HepG2 (cell line): ENCODE results near the gene CCSER1. TPM values are rescaled to one million over a fixed set of nuclear protein-coding genes. Genes with fewer than 3 reads are reported as not detected.
A peak's percentile ranks its signal among the peaks of the same experiment; 100 is the strongest.

Experiments
- FOXA3 ChIP-seq: IDR thresholded peaks from 2 replicates; pipeline ENCODE4 v1.6.1; 2016; ENCODE audit warnings: missing genetic modification reagents, missing compliant biosample characterization
- GABPA ChIP-seq, 2 experiments: IDR thresholded peaks; 2 replicates each; pipeline ENCODE4 v1.6.1; 2011 to 2016; ENCODE audit warnings: low read depth in 2 of 2, low read length in 1 of 2, missing biosample characterization in 1 of 2, missing genetic modification characterization in 1 of 2
- HMG20A ChIP-seq: IDR thresholded peaks from 2 replicates; pipeline ENCODE4 v1.6.1; 2016; ENCODE audit warnings: borderline replicate concordance
- HNF4A ChIP-seq: sonication (generic); formaldehyde crosslinking; IDR thresholded peaks from 2 replicates; pipeline ENCODE4 v1.4.0; 2020; ENCODE audit warnings: missing genetic modification reagents
- HOMEZ ChIP-seq: IDR thresholded peaks from 2 replicates; pipeline ENCODE4 v1.6.1; 2016; ENCODE audit warnings: low read depth
- IRX3 ChIP-seq: sonication (generic); formaldehyde crosslinking; IDR thresholded peaks from 2 replicates; pipeline ENCODE4 v1.8.1; 2023; ENCODE audit warnings: mild to moderate bottlenecking, low read depth, missing genetic modification reagents, borderline replicate concordance
- KLF6 ChIP-seq: IDR thresholded peaks from 2 replicates; pipeline ENCODE4 v1.8.0; 2016; ENCODE audit warnings: missing biosample characterization, missing genetic modification reagents
- PAXIP1 ChIP-seq: sonication (generic); formaldehyde crosslinking; conservative IDR thresholded peaks from 2 replicates; pipeline ENCODE4 v1.4.0; 2020; ENCODE audit warnings: mild to moderate bottlenecking, missing genetic modification reagents, moderate library complexity
- PBX3 ChIP-seq: sonication (generic); formaldehyde crosslinking; IDR thresholded peaks from 2 replicates; pipeline ENCODE4 v1.8.1; 2023; ENCODE audit warnings: missing genetic modification reagents, inconsistent platforms, borderline replicate concordance
- PRPF4 ChIP-seq: fragments of 200-400 bp; formaldehyde crosslinking; IDR thresholded peaks from 2 replicates; pipeline ENCODE4 v1.6.1; 2016; ENCODE audit warnings: low read length, low read depth; ENCODE audit not compliant: poor library complexity, severe bottlenecking
- PTBP1 ChIP-seq: fragments of 200-400 bp; formaldehyde crosslinking; IDR thresholded peaks from 2 replicates; pipeline ENCODE4 v1.6.1; 2018; ENCODE audit warnings: low read length, low read depth; ENCODE audit not compliant: poor library complexity, severe bottlenecking
- SOX13 ChIP-seq, 3 experiments: fragments of 450-650 bp in 1 of 3; sonication (generic) in 1 of 3; formaldehyde crosslinking in 1 of 3; IDR thresholded peaks in 2 of 3; conservative IDR thresholded peaks in 1 of 3; 2 replicates each; pipeline versions ENCODE4 v1.5.0 to v1.6.1; 2016 to 2020; ENCODE audit warnings: antibody characterized with exemption in 1 of 3, mild to moderate bottlenecking in 1 of 3, missing compliant biosample characterization in 1 of 3, missing genetic modification reagents in 1 of 3, moderate library complexity in 1 of 3
- ZFX ChIP-seq: sonication (generic); formaldehyde crosslinking; IDR thresholded peaks from 2 replicates; pipeline ENCODE4 v1.4.0; 2020; ENCODE audit warnings: mild to moderate bottlenecking, low read depth, missing genetic modification reagents, moderate library complexity
- ZGPAT ChIP-seq: IDR thresholded peaks from 2 replicates; pipeline ENCODE4 v1.6.1; 2016; ENCODE audit warnings: mild to moderate bottlenecking
- ZNF317 ChIP-seq: sonication (generic); formaldehyde crosslinking; IDR thresholded peaks from 2 replicates; pipeline ENCODE4 v1.5.0; 2020; ENCODE audit warnings: mild to moderate bottlenecking, missing genetic modification reagents
- ZNF331 ChIP-seq: sonication (generic); formaldehyde crosslinking; IDR thresholded peaks from 2 replicates; pipeline ENCODE4 v1.4.0; 2020; ENCODE audit warnings: missing genetic modification reagents
- ZNF784 ChIP-seq: sonication (generic); formaldehyde crosslinking; IDR thresholded peaks from 2 replicates; pipeline ENCODE4 v1.5.1; 2020; ENCODE audit warnings: missing genetic modification reagents, mild to moderate bottlenecking, borderline replicate concordance
- ZNF800 ChIP-seq: sonication (generic); formaldehyde crosslinking; IDR thresholded peaks from 2 replicates; pipeline ENCODE4 v1.4.0; 2020; ENCODE audit warnings: missing genetic modification reagents
- polyA plus RNA-seq, 8 experiments: library from polyadenylated mRNA; depleted of rRNA in 3 of 8; stranded (reverse) in 7 of 8; unstranded in 1 of 8; fragments of >200 nt; fragmentation: Illumina TruSeq in 4 of 8; extraction: Trizol in 4 of 8; gene quantifications; 2 replicates each; pipeline versions ENCODE4 v1.2.1 to v1.2.3, GENCODE V29; 2011 to 2016; ENCODE audit warnings: low read depth in 4 of 8, missing spikeins in 1 of 8, mixed read lengths in 1 of 8; ENCODE audit not compliant: insufficient read depth in 1 of 8
- total RNA-seq, 5 experiments: library from RNA; depleted of rRNA; stranded (reverse); fragments of >200 nt; fragmentation: Illumina TruSeq; extraction: Trizol; gene quantifications; 2 replicates each; pipeline ENCODE4 v1.2.3, GENCODE V29; 2016; ENCODE audit warnings: low read depth in 1 of 5

CCSER1 gene
- total and polyA plus RNA-seq, 2 of the 13 experiments (the other 11 are each of a cell fraction or from before 2014, with no cell fraction given): not detected

- no peak for TF ChIP-seq ZNF317 (CRISPR knock-in tag)
- peak; percentile 86; the same call in 1 of the 2 replicates for TF ChIP-seq HMG20A (CRISPR knock-in tag)
- peak; percentile 64 for TF ChIP-seq HNF4A
- TF ChIP-seq HOMEZ: peak; percentile 82
- no peak for TF ChIP-seq GABPA (IDR thresholded peaks at IDR 0.05; ENCODE audit: low read depth, low read length)
- no peak for TF ChIP-seq GABPA (CRISPR knock-in tag; IDR thresholded peaks at IDR 0.05; ENCODE audit: low read depth)
- no peak for TF ChIP-seq PRPF4
- TF ChIP-seq SOX13 (IDR thresholded peaks at IDR 0.05): no peak
- TF ChIP-seq SOX13 (CRISPR knock-in tag; conservative IDR thresholded peaks at IDR 0.05 in 1 of 2, IDR thresholded peaks at IDR 0.05 in 1 of 2): peak in 1 of 2 experiments; percentile 49; a peak in 1 of 4 replicates
- no peak for TF ChIP-seq ZNF784 (CRISPR knock-in tag)
- TF ChIP-seq PAXIP1 (CRISPR knock-in tag): peak; percentile 66
- peak; percentile 44; the same call in 1 of the 2 replicates for TF ChIP-seq ZGPAT (CRISPR knock-in tag)
- no peak for TF ChIP-seq PTBP1
- TF ChIP-seq FOXA3 (CRISPR knock-in tag): peak; percentile 72
- no peak for TF ChIP-seq KLF6
- TF ChIP-seq ZNF331: peak; percentile 42; the same call in 1 of the 2 replicates
- TF ChIP-seq ZNF800 (CRISPR knock-in tag): no peak
- TF ChIP-seq ZFX (CRISPR knock-in tag): 0 out of 2 replicates have a peak, but pooled peaks have one; percentile 19
- no peak for TF ChIP-seq IRX3 (CRISPR knock-in tag)
- no peak for TF ChIP-seq PBX3 (CRISPR knock-in tag)
These were observed 715.8 kb downstream of the CCSER1 start (continued) for GRCh38 chr4:90842960-90843359.
